T-helper 9 cell (primary cell): ENCODE measurements around the gene TMEM151B.
"Not testable (repeated sequence)": the region's sequence is repeated elsewhere in the genome, so short reads cannot be mapped to it uniquely, and the experiment has no call there.

Experiments
- DNase-seq: peaks from one replicate; pipeline ENCODE4 v3.0.0-alpha.2; 2020

Gene TMEM151B

DNA sequence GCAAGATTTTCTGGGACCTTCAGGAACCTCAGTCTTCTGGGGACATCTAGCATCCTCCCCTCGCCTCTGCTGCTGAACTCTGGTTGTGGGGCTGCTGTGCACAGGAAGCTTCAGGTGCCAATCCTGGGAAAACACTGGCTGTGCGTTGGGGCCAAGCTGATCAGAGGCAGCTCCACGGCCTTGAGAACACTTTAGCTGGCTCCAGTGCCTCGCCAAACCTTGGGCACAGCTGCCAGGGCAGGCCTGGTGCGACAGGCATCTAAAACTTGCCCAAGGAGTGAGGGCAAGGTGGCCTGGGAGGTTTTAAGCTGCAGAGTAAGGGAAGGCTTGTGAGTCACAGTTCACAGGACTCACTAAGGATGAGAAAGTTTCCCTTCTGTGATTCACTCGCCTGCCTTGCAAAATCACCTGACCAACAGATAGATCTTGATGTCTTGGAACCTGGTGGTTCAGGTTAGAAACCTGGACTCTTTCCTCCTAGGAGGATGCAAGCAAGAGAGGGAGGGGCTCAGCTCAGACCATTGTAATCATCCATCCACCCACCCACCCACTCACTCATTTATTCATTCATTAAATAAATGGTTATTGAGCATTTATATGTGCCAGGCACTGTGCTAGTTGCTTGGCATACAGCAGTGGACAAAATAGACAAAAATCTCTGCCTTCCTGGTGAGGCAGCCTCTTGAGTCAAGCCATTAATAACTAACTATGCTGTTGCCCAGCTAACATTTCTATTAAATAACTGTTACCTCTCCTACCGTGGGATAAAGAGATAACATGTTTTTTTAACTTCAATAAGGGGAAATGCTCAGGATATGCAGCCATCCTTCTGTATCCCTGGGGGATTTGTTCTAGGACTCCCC, 69.7 kb downstream of the TMEM151B start:
- no peak for DNase-seq

DNA sequence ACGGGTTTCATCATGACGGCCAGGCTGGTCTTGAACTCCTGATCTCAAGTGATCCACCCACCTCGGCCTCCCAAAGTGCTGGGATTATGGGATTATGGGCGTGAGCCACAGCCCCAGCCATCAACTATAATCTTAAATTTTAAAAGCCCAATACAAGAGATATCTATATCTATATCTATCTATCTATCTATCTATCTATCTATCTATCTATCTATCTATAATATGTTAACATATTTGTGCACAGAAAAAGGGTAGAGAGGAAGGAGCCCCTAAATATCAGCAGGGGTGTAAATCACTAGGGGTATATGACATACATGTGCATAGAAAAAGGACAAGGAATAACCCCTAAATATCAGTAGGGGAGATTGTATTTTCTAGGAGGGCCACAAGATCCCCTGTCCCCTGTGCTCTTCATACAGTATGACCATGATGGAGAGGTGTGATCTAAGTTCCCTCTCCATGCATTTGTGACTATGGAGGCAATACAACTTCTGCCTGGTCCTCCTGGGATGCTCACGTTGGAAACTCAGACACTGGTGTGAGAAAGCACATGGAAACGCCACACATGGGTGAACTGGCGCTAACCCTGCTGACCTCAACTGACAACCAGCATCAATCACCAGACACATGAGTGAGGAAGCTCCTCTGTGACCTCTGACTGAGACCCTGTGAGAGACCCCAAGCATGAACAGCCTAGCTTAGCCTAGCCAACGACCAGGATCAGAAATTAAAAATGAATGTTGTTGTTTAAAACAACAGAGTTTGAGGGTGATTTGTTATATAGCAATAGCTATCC, 71.0 kb downstream of the TMEM151B start:
- no peak for DNase-seq

DNA sequence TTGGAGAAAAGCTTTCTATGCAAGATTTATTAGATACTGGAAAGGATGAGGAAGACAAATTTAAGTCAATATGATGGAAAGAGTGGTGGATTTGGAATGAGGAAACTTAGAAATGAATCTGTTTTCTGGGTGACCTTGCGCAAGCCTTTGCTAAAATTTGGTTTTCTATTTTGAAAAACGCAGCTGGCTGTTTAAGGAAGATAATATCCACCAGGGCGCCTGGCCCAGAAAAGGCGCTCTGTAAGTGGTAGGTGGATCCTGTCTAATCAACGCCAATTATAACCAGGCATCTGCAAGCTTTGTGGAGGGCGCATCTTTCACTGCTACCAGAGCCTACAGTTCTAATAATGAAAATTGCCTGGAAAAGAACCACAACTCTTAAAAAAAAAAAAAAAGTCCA, 71.8 kb downstream of the TMEM151B start:
- DNase-seq = no peak

DNA sequence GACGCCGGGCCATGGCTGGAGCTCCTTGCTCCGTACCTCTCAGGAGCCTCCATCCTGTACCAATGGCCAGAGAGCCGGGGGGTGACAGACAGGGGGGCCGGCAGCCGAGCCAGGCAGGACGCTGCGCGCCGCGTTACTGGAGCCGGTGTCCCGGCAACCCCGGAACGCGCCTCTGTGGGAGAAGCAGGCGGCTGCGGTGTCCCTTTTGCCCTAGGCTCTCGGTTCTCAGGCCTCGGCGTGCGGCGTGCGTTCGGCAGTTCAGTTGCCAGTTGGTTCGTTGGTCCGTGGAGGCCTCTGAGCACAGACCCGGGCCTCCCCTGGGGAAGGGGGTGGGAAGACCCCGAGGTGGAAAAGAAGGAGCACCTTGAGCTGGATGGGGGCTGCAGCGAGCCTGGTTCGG, 72.2 kb downstream of the TMEM151B start, which contains the start of gene SPATS1:
Gene SPATS1, plus strand, starts transcription at position 162 of the 400 bp plus-strand sequence. CDS start 446 bp downstream, outside the sequence.
- no peak for DNase-seq

DNA sequence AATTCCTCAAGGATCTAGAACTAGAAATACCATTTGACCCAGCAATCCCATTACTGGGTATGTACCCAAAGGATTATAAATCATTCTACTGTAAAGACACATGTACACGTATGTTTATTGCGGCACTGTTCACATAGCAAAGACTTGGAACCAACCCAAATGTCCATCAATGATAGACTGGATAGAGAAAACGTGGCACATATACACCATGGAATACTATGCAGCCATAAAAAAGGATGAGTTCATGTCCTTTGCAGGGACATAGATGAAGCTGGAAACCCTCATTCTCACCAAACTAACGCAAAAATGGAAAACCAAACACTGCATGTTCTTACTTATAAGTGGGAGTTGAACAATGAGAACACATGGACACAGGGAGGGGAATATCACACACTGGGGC, 76.6 kb downstream of the TMEM151B start:
- not testable (repeated sequence) for DNase-seq

GRCh38 chr6:44349904-44350649, 79.8 kb downstream of the TMEM151B start:
- DNase-seq = no peak

DNA sequence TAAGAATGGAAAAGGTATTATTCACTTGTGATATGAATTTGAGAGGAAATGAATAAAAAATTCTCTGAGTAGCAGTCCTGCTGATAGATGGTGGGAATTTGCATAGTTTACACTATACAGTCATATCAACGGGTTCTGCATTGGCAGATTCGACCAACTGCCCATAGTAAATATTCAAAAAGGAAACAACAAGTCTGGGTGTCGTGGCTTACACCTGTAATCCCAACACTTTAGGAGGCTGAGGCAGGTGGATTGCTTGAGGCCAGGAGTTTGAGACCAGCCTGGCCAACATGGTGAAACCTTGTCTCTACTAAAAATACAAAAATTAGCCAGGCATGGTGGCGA, 80.4 kb downstream of the TMEM151B start:
- not testable (repeated sequence) for DNase-seq

DNA sequence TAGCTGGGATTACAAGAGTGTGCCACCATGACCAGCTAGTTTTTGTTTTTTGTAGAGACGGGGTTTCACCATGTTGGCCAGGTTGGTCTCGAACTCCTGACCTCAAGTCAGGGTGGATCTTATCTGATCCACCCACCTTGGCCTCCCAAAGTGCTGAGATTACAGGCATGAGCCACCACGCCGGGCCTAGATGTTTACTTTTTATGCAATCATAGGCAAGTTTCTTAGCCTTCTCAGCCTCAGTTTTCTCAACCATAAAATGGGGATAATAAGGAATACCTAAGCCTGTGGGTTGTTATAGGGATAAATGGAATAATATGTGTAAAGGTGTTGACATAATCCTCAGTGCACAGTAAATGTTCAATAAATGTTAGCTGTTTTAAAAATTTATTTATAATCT, 82.0 kb downstream of the TMEM151B start:
- no peak for DNase-seq

DNA sequence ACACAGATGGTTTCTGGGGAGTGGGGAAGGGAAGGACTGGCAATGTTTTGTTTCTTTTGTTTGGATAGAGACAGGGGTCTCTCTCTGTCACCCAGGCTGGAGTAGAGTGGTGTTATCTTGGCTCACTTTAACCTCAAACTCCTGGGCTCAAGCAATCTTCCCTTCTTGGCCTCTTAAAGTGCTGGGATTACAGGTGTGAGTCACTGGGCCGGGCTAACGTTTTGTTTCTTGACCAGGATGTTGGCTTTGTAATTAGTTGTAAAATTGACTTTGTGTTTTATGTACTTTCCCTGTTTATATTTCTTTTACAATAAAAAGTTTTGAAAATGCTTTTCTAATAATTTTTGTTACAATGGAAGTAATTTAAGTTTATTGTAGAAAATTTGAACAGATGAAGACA, 83.1 kb downstream of the TMEM151B start:
- no peak for DNase-seq

GRCh38 chr6:44355640-44356039, 85.4 kb downstream of the TMEM151B start:
- DNase-seq = no peak

GRCh38 chr6:44356487-44356886, 86.2 kb downstream of the TMEM151B start:
- DNase-seq = no peak
